Neural crest cell (in vitro differentiated cells): ENCODE results near the gene TRIP10. TPM values are rescaled to one million over a fixed set of nuclear protein-coding genes. Genes with fewer than 3 reads are reported as not detected.

ENCODE experiments used
- DNase-seq: peaks from one replicate; pipeline ENCODE4 v3.0.0; 2021; ENCODE audit warnings: low read depth, mixed read lengths, low spot score
- H3K27ac Mint-ChIP-seq: one replicate; pipeline ENCODE4 v1.8.0; 2021; ENCODE audit warnings: mild to moderate bottlenecking, mixed read lengths; ENCODE audit not compliant: unreplicated experiment
- H3K27me3 Mint-ChIP-seq: 2 replicates; pipeline ENCODE4 v1.8.0; 2021; ENCODE audit warnings: low read depth, mild to moderate bottlenecking, mixed read lengths
- H3K36me3 Mint-ChIP-seq: 2 replicates; pipeline ENCODE4 v1.8.0; 2021; ENCODE audit warnings: low read depth, mild to moderate bottlenecking, mixed read lengths
- H3K4me1 Mint-ChIP-seq: 2 replicates; pipeline ENCODE4 v1.8.0; 2021; ENCODE audit warnings: mixed read lengths
- H3K4me3 Mint-ChIP-seq: one replicate; pipeline ENCODE4 v1.8.0; 2021; ENCODE audit warnings: mild to moderate bottlenecking, mixed read lengths
- H3K9me3 Mint-ChIP-seq: 2 replicates; pipeline ENCODE4 v1.8.0; 2021; ENCODE audit warnings: mixed read lengths
- total RNA-seq: library from RNA; stranded (reverse); gene quantifications from 2 replicates; pipeline ENCODE4 v1.2.1, GENCODE V29; 2021
- TF ChIP-seq, protein P1 (sequence below): fragments of 200-600 bp; sonication (generic); conservative IDR thresholded peaks from 2 replicates; pipeline ENCODE4 v1.5.0; 2021; ENCODE audit warnings: antibody characterized with exemption, mild to moderate bottlenecking

The TRIP10 gene
- total RNA-seq, 1 donor from 2014 or later: 20.6 TPM

DNA sequence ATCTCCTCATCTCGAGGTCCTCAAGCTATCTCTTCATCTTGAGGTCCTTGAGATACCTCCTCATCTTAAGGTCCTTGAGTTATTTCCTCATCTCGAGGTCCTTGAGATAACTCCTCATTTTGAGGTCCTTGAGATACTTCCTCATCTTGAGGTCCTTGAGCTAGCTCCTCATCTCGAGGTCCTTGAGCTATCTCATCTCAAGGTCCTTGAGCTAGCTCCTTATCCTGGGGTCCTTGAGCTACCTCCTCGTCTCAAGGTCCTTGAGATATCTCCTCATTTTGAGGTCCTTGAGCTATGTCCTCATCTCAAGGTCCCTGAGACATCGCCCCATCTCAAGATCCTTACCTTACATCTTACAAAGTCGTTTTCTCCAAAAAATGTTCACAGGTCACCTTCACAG lies 51.8 kb downstream of the TRIP10 start:
- H3K36me3 Mint-ChIP-seq: peaks cover 6% of the 10 kb centered on the region
- no peak for DNase-seq
- H3K27me3 Mint-ChIP-seq: peaks cover 5% of the 10 kb centered on the region
- no peak overlapping the region for H3K4me3 Mint-ChIP-seq
- TF ChIP-seq, protein P1, sequence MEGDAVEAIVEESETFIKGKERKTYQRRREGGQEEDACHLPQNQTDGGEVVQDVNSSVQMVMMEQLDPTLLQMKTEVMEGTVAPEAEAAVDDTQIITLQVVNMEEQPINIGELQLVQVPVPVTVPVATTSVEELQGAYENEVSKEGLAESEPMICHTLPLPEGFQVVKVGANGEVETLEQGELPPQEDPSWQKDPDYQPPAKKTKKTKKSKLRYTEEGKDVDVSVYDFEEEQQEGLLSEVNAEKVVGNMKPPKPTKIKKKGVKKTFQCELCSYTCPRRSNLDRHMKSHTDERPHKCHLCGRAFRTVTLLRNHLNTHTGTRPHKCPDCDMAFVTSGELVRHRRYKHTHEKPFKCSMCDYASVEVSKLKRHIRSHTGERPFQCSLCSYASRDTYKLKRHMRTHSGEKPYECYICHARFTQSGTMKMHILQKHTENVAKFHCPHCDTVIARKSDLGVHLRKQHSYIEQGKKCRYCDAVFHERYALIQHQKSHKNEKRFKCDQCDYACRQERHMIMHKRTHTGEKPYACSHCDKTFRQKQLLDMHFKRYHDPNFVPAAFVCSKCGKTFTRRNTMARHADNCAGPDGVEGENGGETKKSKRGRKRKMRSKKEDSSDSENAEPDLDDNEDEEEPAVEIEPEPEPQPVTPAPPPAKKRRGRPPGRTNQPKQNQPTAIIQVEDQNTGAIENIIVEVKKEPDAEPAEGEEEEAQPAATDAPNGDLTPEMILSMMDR: no peak
- peaks cover 9% of the 10 kb centered on the region for H3K9me3 Mint-ChIP-seq
- H3K27ac Mint-ChIP-seq: no peak overlapping the region
- no peaks in the 10 kb centered on the region for H3K4me1 Mint-ChIP-seq

DNA sequence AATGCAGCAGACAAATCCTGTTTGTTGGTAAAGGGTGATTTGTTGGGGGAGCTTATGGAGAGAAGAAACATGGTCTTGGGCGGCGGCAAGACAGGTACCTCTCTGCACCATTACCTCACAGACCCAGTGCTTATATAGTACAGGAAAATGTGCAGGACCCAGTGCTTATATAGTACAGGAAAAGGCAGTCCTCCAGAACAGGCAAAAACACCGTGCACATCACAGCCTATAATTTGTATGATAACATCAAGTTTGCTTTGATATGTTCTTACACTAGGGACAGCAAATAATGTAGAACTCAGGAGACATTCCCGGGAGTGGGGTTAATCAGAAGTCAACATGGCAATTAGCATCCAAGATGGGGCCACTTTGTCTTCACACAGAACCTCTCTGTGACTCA lies 53.9 kb downstream of the TRIP10 start:
- H3K9me3 Mint-ChIP-seq: peaks cover 9% of the 10 kb centered on the region
- no peak for DNase-seq
- peaks cover 6% of the 10 kb centered on the region for H3K36me3 Mint-ChIP-seq
- H3K4me3 Mint-ChIP-seq: no peak overlapping the region
- H3K4me1 Mint-ChIP-seq: no peaks in the 10 kb centered on the region
- peaks cover 9% of the 10 kb centered on the region for H3K27me3 Mint-ChIP-seq
- H3K27ac Mint-ChIP-seq: no peak overlapping the region
- TF ChIP-seq, protein P1: no peak

DNA sequence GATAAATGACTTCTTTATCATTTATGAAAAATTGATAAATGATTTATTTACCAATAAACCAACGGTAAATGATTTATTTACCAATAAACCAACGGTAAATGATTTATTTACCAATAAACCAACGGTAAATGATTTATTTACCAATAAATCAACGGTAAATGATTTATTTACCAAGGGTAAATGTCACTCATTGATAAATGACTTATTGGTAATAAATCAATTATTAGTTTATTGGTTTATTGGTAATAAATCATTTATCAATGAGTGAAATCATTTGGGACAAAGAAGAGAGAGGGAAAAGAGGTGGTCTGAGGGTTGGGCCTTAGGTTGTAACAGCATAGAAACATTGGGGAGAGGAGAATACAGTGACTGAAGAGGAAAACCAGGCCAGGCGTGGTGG lies 54.5 kb downstream of the TRIP10 start:
- Mint-ChIP-seq H3K4me3 (no peak overlapping the region), H3K36me3 (peaks cover 6% of the 10 kb centered on the region), H3K9me3 (peaks cover 9% of the 10 kb centered on the region), H3K4me1 (no peaks in the 10 kb centered on the region), H3K27me3 (peaks cover 9% of the 10 kb centered on the region), H3K27ac (no peak overlapping the region)
- DNase-seq: no peak
- TF ChIP-seq, protein P1: no peak

DNA sequence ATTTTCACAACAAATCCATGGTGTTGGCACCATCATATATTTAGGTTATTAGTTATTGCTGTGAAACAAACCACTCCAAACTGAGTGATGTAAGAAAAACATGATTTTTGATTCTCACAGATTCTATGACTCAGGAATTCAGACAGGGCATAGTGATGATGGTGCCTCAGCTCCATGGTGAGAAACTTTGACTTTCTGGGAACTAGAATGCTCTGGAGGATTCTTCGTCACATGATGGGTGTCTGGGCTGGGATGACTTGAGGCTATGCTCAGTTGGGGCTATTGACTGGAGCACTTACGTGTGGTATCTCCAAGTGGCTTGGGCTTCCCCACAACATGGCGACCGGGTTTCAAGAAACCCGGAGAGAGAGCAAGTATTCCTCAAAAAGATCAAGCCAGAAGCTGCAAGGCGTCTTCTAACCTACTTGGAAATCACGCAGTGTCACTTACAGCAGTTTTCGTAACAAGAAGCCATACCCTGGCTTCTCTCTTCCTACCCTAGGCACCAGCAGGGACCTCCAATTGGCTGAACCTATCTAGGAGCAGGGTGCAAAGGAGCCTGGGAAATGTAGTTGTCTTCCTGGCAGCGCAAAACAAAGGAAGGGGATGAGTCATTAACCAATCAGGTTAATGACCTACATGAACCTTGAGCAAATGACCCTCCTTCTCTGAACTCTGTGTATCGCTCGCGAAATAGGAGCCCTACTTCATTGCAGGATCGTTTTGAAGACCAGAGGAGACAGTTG lies 55.4 kb downstream of the TRIP10 start:
- no peak overlapping the region for H3K27ac Mint-ChIP-seq
- H3K4me3 Mint-ChIP-seq: no peak overlapping the region
- peaks cover 9% of the 10 kb centered on the region for H3K9me3 Mint-ChIP-seq
- peaks cover 6% of the 10 kb centered on the region for H3K36me3 Mint-ChIP-seq
- TF ChIP-seq, protein P1: no peak
- no peak for DNase-seq
- no peaks in the 10 kb centered on the region for H3K4me1 Mint-ChIP-seq
- H3K27me3 Mint-ChIP-seq: peaks cover 9% of the 10 kb centered on the region

DNA sequence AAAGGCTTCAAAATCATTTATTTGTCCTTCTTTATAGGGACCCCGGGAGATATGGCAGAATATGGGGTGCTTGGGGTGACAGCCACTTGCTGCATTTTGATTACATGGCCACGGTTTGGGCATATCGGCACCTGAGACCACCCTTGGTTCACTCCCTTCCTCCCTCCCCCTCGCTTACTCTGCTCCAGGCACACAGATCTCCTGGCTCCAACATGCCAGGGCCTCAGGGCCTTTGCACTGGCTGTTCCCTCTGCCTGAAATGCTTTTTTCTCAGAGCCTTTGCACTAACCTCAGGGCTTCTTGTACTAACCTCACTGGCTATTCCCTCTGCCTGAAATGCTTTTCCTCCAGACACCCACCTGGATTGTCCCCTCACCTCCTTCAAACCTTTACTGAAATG lies 56.8 kb downstream of the TRIP10 start:
- H3K9me3 Mint-ChIP-seq: peaks cover 7% of the 10 kb centered on the region
- peaks cover 6% of the 10 kb centered on the region for H3K36me3 Mint-ChIP-seq
- TF ChIP-seq, protein P1: no peak
- no peak overlapping the region for H3K4me3 Mint-ChIP-seq
- no peak for DNase-seq
- no peak overlapping the region for H3K27ac Mint-ChIP-seq
- H3K4me1 Mint-ChIP-seq: no peaks in the 10 kb centered on the region
- peaks cover 9% of the 10 kb centered on the region for H3K27me3 Mint-ChIP-seq
